HCT116 (cell line): ENCODE results near the gene LZIC.

Experiments
- EZH2 ChIP-seq: fragments of 200-600 bp; sonication (generic); IDR thresholded peaks from 2 replicates; pipeline ENCODE4 v1.6.1; 2017; ENCODE audit warnings: antibody characterized with exemption, mixed run types
- FOSL1 ChIP-seq: IDR thresholded peaks from 2 replicates; pipeline ENCODE4 v1.6.1; 2012; ENCODE audit warnings: low read depth

GRCh38 chr1:9960011-9960410 is 16.8 kb upstream of the LZIC start:
- no peak for TF ChIP-seq EZH2
- TF ChIP-seq FOSL1, result no peak
